ENCODE data around the gene CLDN34.

GRCh38 chrX:10006086-10006485, 38.9 kb downstream of the CLDN34 start:
- no peak for TF ChIP-seq POLR2A (IDR thresholded peaks at IDR 0.05)
- TF ChIP-seq, protein P1, sequence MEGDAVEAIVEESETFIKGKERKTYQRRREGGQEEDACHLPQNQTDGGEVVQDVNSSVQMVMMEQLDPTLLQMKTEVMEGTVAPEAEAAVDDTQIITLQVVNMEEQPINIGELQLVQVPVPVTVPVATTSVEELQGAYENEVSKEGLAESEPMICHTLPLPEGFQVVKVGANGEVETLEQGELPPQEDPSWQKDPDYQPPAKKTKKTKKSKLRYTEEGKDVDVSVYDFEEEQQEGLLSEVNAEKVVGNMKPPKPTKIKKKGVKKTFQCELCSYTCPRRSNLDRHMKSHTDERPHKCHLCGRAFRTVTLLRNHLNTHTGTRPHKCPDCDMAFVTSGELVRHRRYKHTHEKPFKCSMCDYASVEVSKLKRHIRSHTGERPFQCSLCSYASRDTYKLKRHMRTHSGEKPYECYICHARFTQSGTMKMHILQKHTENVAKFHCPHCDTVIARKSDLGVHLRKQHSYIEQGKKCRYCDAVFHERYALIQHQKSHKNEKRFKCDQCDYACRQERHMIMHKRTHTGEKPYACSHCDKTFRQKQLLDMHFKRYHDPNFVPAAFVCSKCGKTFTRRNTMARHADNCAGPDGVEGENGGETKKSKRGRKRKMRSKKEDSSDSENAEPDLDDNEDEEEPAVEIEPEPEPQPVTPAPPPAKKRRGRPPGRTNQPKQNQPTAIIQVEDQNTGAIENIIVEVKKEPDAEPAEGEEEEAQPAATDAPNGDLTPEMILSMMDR (IDR thresholded peaks at IDR 0.05) = no peak
